NB4 (cell line): ENCODE results near the gene NME1.

Experiments used
- DNase-seq: peaks from one replicate; pipeline ENCODE4 v3.0.0; 2010; ENCODE audit warnings: low read depth
- H3K4me3 ChIP-seq: one replicate; pipeline ENCODE4 v1.5.1; 2011; ENCODE audit warnings: mild to moderate bottlenecking, low read depth, low read length, moderate library complexity
- CTCF ChIP-seq: IDR thresholded peaks from one replicate; pipeline ENCODE4 v1.5.1; 2012; ENCODE audit warnings: low read depth, low read length
- MAX ChIP-seq: IDR thresholded peaks from 2 replicates; pipeline ENCODE4 v1.6.1; 2011; ENCODE audit warnings: low read depth, low read length
- MYC ChIP-seq: IDR thresholded peaks from 2 replicates; pipeline ENCODE4 v1.6.1; 2011; ENCODE audit warnings: low read depth, low read length
- POLR2A ChIP-seq: IDR thresholded peaks from 2 replicates; pipeline ENCODE4 v1.6.1; 2011; ENCODE audit warnings: mild to moderate bottlenecking; ENCODE audit not compliant: insufficient read length; ENCODE audit errors: extremely low read depth

NME1 gene

GRCh38 chr17:51144266-51145022 lies 8.9 kb upstream of the NME1 start:
- no peak for TF ChIP-seq POLR2A
- no peak for TF ChIP-seq MAX
- DNase-seq: no peak
- H3K4me3 ChIP-seq: no peak overlapping the region

GRCh38 chr17:51147650-51148049 lies 5.7 kb upstream of the NME1 start:
- no peak overlapping the region for H3K4me3 ChIP-seq
- TF ChIP-seq MAX (no peak), POLR2A (no peak), MYC (no peak), CTCF (no peak)
- DNase-seq: no peak

- TF ChIP-seq CTCF (no peak), MYC (no peak), MAX (no peak), POLR2A (no peak)
- no peak overlapping the region for H3K4me3 ChIP-seq
- no peak for DNase-seq
These were observed 4.2 kb upstream of the NME1 start for GRCh38 chr17:51149163-51149562.

GRCh38 chr17:51150932-51151331 lies 2.4 kb upstream of the NME1 start:
- H3K4me3 ChIP-seq: no peak overlapping the region
- no peak for DNase-seq
- TF ChIP-seq MAX: no peak
- TF ChIP-seq CTCF: no peak
- no peak for TF ChIP-seq POLR2A
- no peak for TF ChIP-seq MYC

- no peak for TF ChIP-seq MAX
- TF ChIP-seq POLR2A: no peak
- TF ChIP-seq CTCF: no peak
- TF ChIP-seq MYC: no peak
- no peak for DNase-seq
- peak overlapping the region; percentile 59 for H3K4me3 ChIP-seq
These were observed 571 bp upstream of the NME1 start for GRCh38 chr17:51152766-51153209.

- peak overlapping the region; percentile 96 for H3K4me3 ChIP-seq
- TF ChIP-seq CTCF (no peak), MYC (no peak), POLR2A (no peak), MAX (no peak)
- DNase-seq: peak; percentile 47
These were observed 817 bp downstream of the NME1 start for GRCh38 chr17:51154176-51154575.
